Measurements from ENCODE around the gene CFAP20DC. TPM values are rescaled to one million over a fixed set of nuclear protein-coding genes. Genes with fewer than 3 reads are reported as not detected.

The CFAP20DC gene
- total and polyA plus RNA-seq, 10 of the 15 experiments (the other 5 are each of a cell fraction or from before 2014, with no cell fraction given) = 0.53 to 11.6 (median 2.0) TPM

DNA sequence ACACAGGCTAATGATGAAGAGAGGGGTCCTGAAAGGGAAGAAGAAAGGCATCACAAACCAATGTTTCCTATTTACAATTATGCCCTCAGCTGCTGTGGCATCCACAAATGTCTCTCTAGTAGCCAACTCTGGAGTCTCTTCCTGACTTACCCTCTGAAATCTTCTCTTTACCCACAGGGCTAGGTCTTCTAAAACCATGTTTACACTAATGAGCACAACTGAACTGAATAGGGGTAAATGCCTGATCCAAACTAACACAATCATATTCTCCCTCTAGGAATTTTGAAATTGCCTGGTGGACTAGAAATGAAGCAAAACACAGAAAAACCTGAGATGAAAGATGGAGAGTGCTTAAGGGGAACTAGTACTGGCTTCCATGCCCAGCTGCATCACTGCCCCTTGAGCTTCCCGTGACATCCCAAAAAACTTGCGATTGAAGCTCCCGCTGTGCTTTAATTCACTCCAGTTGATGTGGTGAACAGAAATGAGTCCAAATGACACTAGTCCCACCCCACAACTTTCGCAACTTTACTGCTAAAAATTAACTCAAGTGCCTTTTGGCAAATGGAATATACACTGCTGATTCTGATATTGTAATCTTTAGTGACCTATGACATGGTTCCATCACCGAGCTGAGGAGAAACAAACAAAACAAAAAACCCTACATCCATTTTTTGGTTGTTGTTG lies 32.8 kb downstream of the CFAP20DC start:
- RAD21 ChIA-PET (ENCODE audit: unreplicated experiment) = no interaction called here
- 57% methylated on average over 5 of the region's 5 CpGs for WGBS (ENCODE audit: insufficient coverage, insufficient replicate concordance, low lambda C conversion rate, missing lambda C conversion rate)
- intact Hi-C loops (cut with micrococcal nuclease; ENCODE audit: unreplicated experiment) (no loop called here), in situ Hi-C loops (cut with MboI) (no loop called here)
- no peaks in the 10 kb centered on the region for H3K4me1 ChIP-seq (ENCODE audit: control insufficient read depth, insufficient read depth, low read length)
- POLR2A ChIA-PET = interaction anchor here (0.6 kb wide), 1 partner anchor 21 kb away, joined by 3 read pairs; no protein-coding TSS in a partner anchor
- no peak overlapping the region for H2AFZ ChIP-seq (ENCODE audit: control insufficient read depth, low read depth, low read length)
- no peak overlapping the region for H3K9ac ChIP-seq (ENCODE audit: control insufficient read depth, insufficient read depth, low read length)
- H3K4me3 ChIP-seq = no peak overlapping the region
- no peaks in the 10 kb centered on the region for H3K79me2 ChIP-seq (ENCODE audit: control insufficient read depth, insufficient read depth, low read length)
- H3K4me2 ChIP-seq (ENCODE audit: control insufficient read depth, insufficient read depth) = no peak overlapping the region
- CTCF ChIA-PET = interaction anchor here (0.8 to 1.8 kb wide), 4 partner anchors 14 to 192 kb away, joined by 3 to 5 read pairs (median 4); no protein-coding TSS in a partner anchor
- TF ChIP-seq, protein P1, sequence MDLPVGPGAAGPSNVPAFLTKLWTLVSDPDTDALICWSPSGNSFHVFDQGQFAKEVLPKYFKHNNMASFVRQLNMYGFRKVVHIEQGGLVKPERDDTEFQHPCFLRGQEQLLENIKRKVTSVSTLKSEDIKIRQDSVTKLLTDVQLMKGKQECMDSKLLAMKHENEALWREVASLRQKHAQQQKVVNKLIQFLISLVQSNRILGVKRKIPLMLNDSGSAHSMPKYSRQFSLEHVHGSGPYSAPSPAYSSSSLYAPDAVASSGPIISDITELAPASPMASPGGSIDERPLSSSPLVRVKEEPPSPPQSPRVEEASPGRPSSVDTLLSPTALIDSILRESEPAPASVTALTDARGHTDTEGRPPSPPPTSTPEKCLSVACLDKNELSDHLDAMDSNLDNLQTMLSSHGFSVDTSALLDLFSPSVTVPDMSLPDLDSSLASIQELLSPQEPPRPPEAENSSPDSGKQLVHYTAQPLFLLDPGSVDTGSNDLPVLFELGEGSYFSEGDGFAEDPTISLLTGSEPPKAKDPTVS (IDR thresholded peaks at IDR 0.05; ENCODE audit: low read depth, low read length) = no peak
- no peak for TF ChIP-seq JUNB (IDR thresholded peaks at IDR 0.05)
- no peak for TF ChIP-seq MYB (IDR thresholded peaks at IDR 0.05; ENCODE audit: borderline replicate concordance, low read depth, low read length)
- no peak for TF ChIP-seq TAF1 (IDR thresholded peaks at IDR 0.05; ENCODE audit: borderline replicate concordance, low read depth, low read length)
- TF ChIP-seq STAT3 (IDR thresholded peaks at IDR 0.05; ENCODE audit: low read depth, low read length) = no peak
- TF ChIP-seq RAD21 (IDR thresholded peaks at IDR 0.05; ENCODE audit: insufficient read depth, low read depth, low read length) = no peak
- DNase-seq (ENCODE audit: low read depth, low spot score) (no peak), FAIRE-seq (no peak), ATAC-seq (no peak)
- H3K27ac ChIP-seq (ENCODE audit: control insufficient read depth, insufficient read depth) = no peak overlapping the region
- SMC1A ChIA-PET (ENCODE audit: uncharacterized antibody, unreplicated experiment) = interaction anchor here (0.9 to 2.7 kb wide), 5 partner anchors 10 to 194 kb away, joined by 3 to 16 read pairs (median 3); no protein-coding TSS in a partner anchor
- no peaks in the 10 kb centered on the region for H4K20me1 ChIP-seq (ENCODE audit: control insufficient read depth, insufficient read depth)
- no peaks in the 10 kb centered on the region for H3K9me3 ChIP-seq (replicated peaks; ENCODE audit: control insufficient read depth, insufficient read depth, low read length)
- BruUV-seq (replicated peaks) = no TSS peak
- no peaks in the 10 kb centered on the region for H3K36me3 ChIP-seq (ENCODE audit: control insufficient read depth in 2 of 2, insufficient read depth in 2 of 2, low read length in 1 of 2)
- no peaks in the 10 kb centered on the region for H3K27me3 ChIP-seq (replicated peaks in 1 of 2; ENCODE audit: control insufficient read depth in 2 of 2, insufficient read depth in 2 of 2, low read length in 1 of 2)
